Astrocyte (in vitro differentiated cells and primary cell): Measurements from ENCODE around the gene DNAJC5. TPM values are rescaled to one million over a fixed set of nuclear protein-coding genes. Genes with fewer than 3 reads are reported as not detected.

Experiments
- DNase-seq: peaks from one replicate; pipeline ENCODE4 v3.0.0-alpha.2; 2010; ENCODE audit warnings: low read depth
- FAIRE-seq: peaks from 2 replicates; lab custom pipeline; 2011; peaks lifted over from hg19 to GRCh38; lab: Jason Lieb, UNC
- H2AFZ ChIP-seq: 2 replicates; pipeline ENCODE4 v1.6.0; 2012; ENCODE audit warnings: low read depth, low read length, inconsistent platforms
- H3K27ac ChIP-seq: 2 replicates; pipeline ENCODE4 v1.5.1; 2011; ENCODE audit warnings: low read depth, low read length, inconsistent platforms
- H3K27me3 ChIP-seq: 2 replicates; pipeline ENCODE4 v1.6.0; 2011; ENCODE audit warnings: low read length, inconsistent platforms; ENCODE audit not compliant: insufficient read depth
- H3K36me3 ChIP-seq: 2 replicates; pipeline ENCODE4 v1.5.1; 2011; ENCODE audit warnings: low read length, inconsistent platforms; ENCODE audit not compliant: insufficient read depth
- H3K4me1 ChIP-seq: 2 replicates; pipeline ENCODE4 v1.5.1; 2011; ENCODE audit warnings: low read length, inconsistent platforms; ENCODE audit not compliant: insufficient read depth
- H3K4me2 ChIP-seq: 2 replicates; pipeline ENCODE4 v1.6.0; 2012; ENCODE audit warnings: low read length, inconsistent platforms
- H3K4me3 ChIP-seq: 2 replicates; pipeline ENCODE4 v1.5.1; 2011; ENCODE audit warnings: low read depth, mild to moderate bottlenecking, low read length, inconsistent platforms; ENCODE audit not compliant: insufficient read depth
- H3K79me2 ChIP-seq: 2 replicates; pipeline ENCODE4 v1.6.0; 2012; ENCODE audit warnings: mild to moderate bottlenecking, low read length, inconsistent platforms; ENCODE audit not compliant: insufficient read depth
- H3K9ac ChIP-seq: 2 replicates; pipeline ENCODE4 v1.6.0; 2012; ENCODE audit warnings: mild to moderate bottlenecking, low read length, inconsistent platforms
- H3K9me3 ChIP-seq: 2 replicates; pipeline ENCODE4 v1.5.1; 2012; ENCODE audit warnings: low read depth, mild to moderate bottlenecking, low read length, inconsistent platforms; ENCODE audit not compliant: insufficient read depth
- H4K20me1 ChIP-seq: 2 replicates; pipeline ENCODE4 v1.6.0; 2012; ENCODE audit warnings: low read length, inconsistent platforms; ENCODE audit not compliant: insufficient read depth
- H3K27ac Mint-ChIP-seq: one replicate; pipeline ENCODE4 v1.8.0; 2021; ENCODE audit warnings: mild to moderate bottlenecking, mixed read lengths; ENCODE audit not compliant: unreplicated experiment
- H3K27me3 Mint-ChIP-seq: one replicate; pipeline ENCODE4 v1.8.0; 2021; ENCODE audit warnings: low read depth, mixed read lengths; ENCODE audit not compliant: unreplicated experiment
- H3K36me3 Mint-ChIP-seq: one replicate; pipeline ENCODE4 v1.8.0; 2021; ENCODE audit warnings: low read depth, mixed read lengths; ENCODE audit not compliant: unreplicated experiment
- H3K4me1 Mint-ChIP-seq: one replicate; pipeline ENCODE4 v1.8.0; 2021; ENCODE audit warnings: low read depth, mixed read lengths; ENCODE audit not compliant: unreplicated experiment
- H3K4me3 Mint-ChIP-seq: one replicate; pipeline ENCODE4 v1.8.0; 2021; ENCODE audit warnings: mild to moderate bottlenecking, moderate library complexity, mixed read lengths; ENCODE audit not compliant: unreplicated experiment
- H3K9me3 Mint-ChIP-seq: one replicate; pipeline ENCODE4 v1.8.0; 2021; ENCODE audit warnings: mild to moderate bottlenecking, mixed read lengths; ENCODE audit not compliant: unreplicated experiment
- CTCF ChIP-seq: IDR thresholded peaks from 2 replicates; pipeline ENCODE4 v1.5.1; 2011; ENCODE audit warnings: low read depth, mild to moderate bottlenecking, inconsistent platforms, low read length, moderate library complexity; ENCODE audit not compliant: insufficient read depth
- EZH2 ChIP-seq: IDR thresholded peaks from 2 replicates; pipeline ENCODE4 v1.6.1; 2012; ENCODE audit warnings: mild to moderate bottlenecking, low read length, inconsistent platforms; ENCODE audit not compliant: insufficient read depth
- microRNA-seq: library from miRNA; unstranded; fragments of <30 nt; microRNA quantifications from one replicate; pipeline ENCODE4 v1.2.0, GENCODE V29; 2020
- total RNA-seq: library from RNA; stranded (reverse); gene quantifications from 2 replicates; pipeline ENCODE4 v1.2.1, GENCODE V29; 2021

Gene DNAJC5
- total RNA-seq, 1 donor from 2014 or later = 64.6 TPM

- peaks cover 31% of the 10 kb centered on the region for H3K4me1 Mint-ChIP-seq
- Histone ChIP-seq H3K79me2 (peaks cover 21% of the 10 kb centered on the region), H3K4me3 (peak within 1 kb of the TSS; percentile 99), H3K36me3 (peaks cover 19% of the 10 kb centered on the region), H3K27ac (peak within 1 kb of the TSS; percentile 76), H4K20me1 (peaks cover 22% of the 10 kb centered on the region), H3K4me1 (peaks cover 37% of the 10 kb centered on the region), H3K27me3 (no peaks in the 10 kb centered on the region), H3K4me2 (peak within 1 kb of the TSS; percentile 89), H2AFZ (peak within 1 kb of the TSS; percentile 96), H3K9me3 (no peaks in the 10 kb centered on the region), H3K9ac (peak within 1 kb of the TSS; percentile 92)
- no peak for TF ChIP-seq EZH2
- peak; percentile 58 for TF ChIP-seq CTCF
- FAIRE-seq (no peak), DNase-seq (peak; percentile 84)
- H3K9me3 Mint-ChIP-seq = no peaks in the 10 kb centered on the region
- H3K36me3 Mint-ChIP-seq = peaks cover 7% of the 10 kb centered on the region
- peak within 1 kb of the TSS; percentile 89 for H3K27ac Mint-ChIP-seq
- H3K27me3 Mint-ChIP-seq = no peaks in the 10 kb centered on the region
- H3K4me3 Mint-ChIP-seq = peak within 1 kb of the TSS; percentile 85
Measured at GRCh38 chr20:63980806-63981728, 86.1 kb downstream of the DNAJC5 start, which contains the start of gene PRPF6. TSS of gene PRPF6 (plus strand) at chr20:63981132. CDS start at chr20:63981246, 114 bp downstream.

DNA sequence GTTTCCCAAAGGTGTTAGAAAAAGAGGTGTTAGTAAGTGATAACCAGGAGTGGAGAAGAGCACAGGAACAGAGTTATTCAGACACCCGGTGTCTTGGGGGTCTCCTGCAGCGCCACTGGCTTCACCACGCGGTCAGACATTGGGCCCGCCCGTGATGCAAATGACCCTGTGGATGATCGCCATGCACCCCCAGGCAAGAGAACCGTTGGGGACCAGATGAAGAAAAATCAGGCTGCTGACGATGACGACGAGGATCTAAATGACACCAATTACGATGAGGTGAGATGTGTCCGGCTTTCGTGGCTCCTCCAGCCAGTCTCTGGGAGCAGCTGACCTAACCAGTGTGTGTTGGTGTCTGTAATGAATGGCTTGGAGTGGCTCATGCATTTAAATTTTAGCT, 88.0 kb downstream of the DNAJC5 start:
- Mint-ChIP-seq H3K27me3 (no peaks in the 10 kb centered on the region), H3K4me1 (peaks cover 23% of the 10 kb centered on the region), H3K4me3 (peak overlapping the region; percentile 34), H3K27ac (no peak overlapping the region), H3K9me3 (no peaks in the 10 kb centered on the region), H3K36me3 (peaks cover 7% of the 10 kb centered on the region)
- Histone ChIP-seq H3K79me2 (peaks cover 21% of the 10 kb centered on the region), H4K20me1 (peaks cover 18% of the 10 kb centered on the region), H3K4me1 (peaks cover 29% of the 10 kb centered on the region), H3K27me3 (no peaks in the 10 kb centered on the region), H3K27ac (no peak overlapping the region), H3K4me2 (no peak overlapping the region), H3K9ac (no peak overlapping the region), H3K36me3 (peaks cover 19% of the 10 kb centered on the region), H3K4me3 (no peak overlapping the region), H2AFZ (no peak overlapping the region), H3K9me3 (no peaks in the 10 kb centered on the region)
- no peak for TF ChIP-seq EZH2
- TF ChIP-seq CTCF = no peak
- DNase-seq = no peak
- no peak for FAIRE-seq

Small RNA genes lying within 50 kb of the gene (microRNA-seq; reads per million reads assigned to microRNA genes)
- gene MIR1914 (11.8 reads per million, percentile 39 among the genes with 10 or more reads in this experiment), gene MIR647 (not detected), gene MIR941-1 (not detected), gene MIR941-2 (not detected), gene MIR941-3 (not detected), gene MIR941-4 (not detected), gene MIR941-5 (not detected)

Other genes with a start within 250 kb of the DNAJC5 start
- gene STMN3, start 241.7 kb upstream of the DNAJC5 start, total RNA-seq = 29.2 and 30.7 TPM in 2 replicates
- 15.5 and 15.6 TPM in 2 replicates for gene RTEL1, start 236.8 kb upstream of the DNAJC5 start, total RNA-seq
- 2.0 and 2.8 TPM in 2 replicates for gene TNFRSF6B, start 198.5 kb upstream of the DNAJC5 start, total RNA-seq
- gene ARFRP1, start 187.2 kb upstream of the DNAJC5 start, total RNA-seq = 30.0 and 32.5 TPM in 2 replicates
- 24.8 and 25.5 TPM in 2 replicates for gene ZGPAT, start 187.1 kb upstream of the DNAJC5 start, total RNA-seq
- gene LIME1, start 158.5 kb upstream of the DNAJC5 start, total RNA-seq = 7.6 TPM in 2 replicates
- 65.6 and 68.3 TPM in 2 replicates for gene SLC2A4RG, start 155.3 kb upstream of the DNAJC5 start, total RNA-seq
- 12.9 and 13.9 TPM in 2 replicates for gene ZBTB46, start 63.9 kb upstream of the DNAJC5 start, total RNA-seq
- gene ABHD16B, start 33.6 kb upstream of the DNAJC5 start, total RNA-seq = not detected in 2 replicates
- gene TPD52L2, start 29.9 kb upstream of the DNAJC5 start, total RNA-seq = 145 TPM in 2 replicates
- gene UCKL1, start 61.3 kb downstream of the DNAJC5 start, total RNA-seq = 33.0 and 33.4 TPM in 2 replicates
- 27.5 and 27.7 TPM in 2 replicates for gene ZNF512B, start 74.8 kb downstream of the DNAJC5 start, total RNA-seq
- 2.7 and 4.3 TPM in 2 replicates for gene SAMD10, start 84.5 kb downstream of the DNAJC5 start, total RNA-seq
- gene PRPF6, start 86.0 kb downstream of the DNAJC5 start, total RNA-seq = 52.3 and 52.6 TPM in 2 replicates
- 0.75 and 0.99 TPM in 2 replicates for gene C20orf204, start 141.1 kb downstream of the DNAJC5 start, total RNA-seq
- gene SOX18, start 154.5 kb downstream of the DNAJC5 start, total RNA-seq = 0.52 and 0.60 TPM in 2 replicates
- gene TCEA2, start 168.1 kb downstream of the DNAJC5 start, total RNA-seq = 52.4 and 53.1 TPM in 2 replicates
- gene RGS19, start 184.4 kb downstream of the DNAJC5 start, total RNA-seq = 15.7 and 18.3 TPM in 2 replicates
- 2.8 and 3.6 TPM in 2 replicates for gene OPRL1, start 185.0 kb downstream of the DNAJC5 start, total RNA-seq
- 0.34 TPM in 1 of 2 replicates, not detected in the other for gene LKAAEAR1, start 189.3 kb downstream of the DNAJC5 start, total RNA-seq
- not detected in 2 replicates for gene NPBWR2, start 212.4 kb downstream of the DNAJC5 start, total RNA-seq